ENCODE data around the gene CMSS1. TPM values are rescaled to one million over a fixed set of nuclear protein-coding genes. Genes with fewer than 3 reads are reported as not detected.

The CMSS1 gene
- polyA plus RNA-seq, 1 of the 3 experiments (the other 2 are of a cell fraction) = 9.1 TPM

DNA sequence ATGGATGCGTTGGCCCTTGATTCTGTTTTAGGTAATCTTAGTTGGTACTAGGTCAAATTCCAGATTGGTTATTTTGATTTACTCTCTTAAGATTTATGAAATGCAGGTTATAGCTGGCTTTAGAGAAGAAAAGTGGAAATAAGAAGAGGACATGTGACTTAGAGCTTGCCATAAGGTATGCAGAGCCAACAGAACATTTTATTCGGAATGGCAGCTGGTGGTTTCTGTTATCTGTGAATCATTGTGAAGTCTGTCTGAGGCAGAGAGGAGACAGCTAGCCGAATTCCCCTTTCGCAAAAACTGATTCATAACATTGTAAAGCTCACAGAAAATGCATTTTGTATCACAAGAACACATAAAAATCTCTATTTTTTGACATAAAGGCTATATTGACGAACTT lies 214.6 kb downstream of the CMSS1 start (continued):
- TF ChIP-seq GATA2 (CRISPR knock-in tag; IDR thresholded peaks at IDR 0.05) = no peak
- TF ChIP-seq TEAD4 (IDR thresholded peaks at IDR 0.05; ENCODE audit: borderline replicate concordance, insufficient read depth) = peak; percentile 88
- no peak for TF ChIP-seq CHD2 (IDR thresholded peaks at IDR 0.05; ENCODE audit: low read length, partially characterized antibody)
- TF ChIP-seq NFIC (IDR thresholded peaks at IDR 0.05; ENCODE audit: borderline replicate concordance) = peak; percentile 88
- TF ChIP-seq, protein P1, sequence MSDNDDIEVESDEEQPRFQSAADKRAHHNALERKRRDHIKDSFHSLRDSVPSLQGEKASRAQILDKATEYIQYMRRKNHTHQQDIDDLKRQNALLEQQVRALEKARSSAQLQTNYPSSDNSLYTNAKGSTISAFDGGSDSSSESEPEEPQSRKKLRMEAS (IDR thresholded peaks at IDR 0.05; ENCODE audit: low read depth) = peak; percentile 76; the same call in 1 of the 2 replicates
- peak; percentile 76 for TF ChIP-seq POLR2AphosphoS5 (IDR thresholded peaks at IDR 0.05; ENCODE audit: low read depth, low read length)
- TF ChIP-seq RFX5 (IDR thresholded peaks at IDR 0.05; ENCODE audit: low read length) = no peak
- TF ChIP-seq MEF2A (IDR thresholded peaks at IDR 0.05; ENCODE audit: borderline replicate concordance, low read depth) = peak; percentile 61; the same call in 1 of the 2 replicates
- TF ChIP-seq FOXM1 (IDR thresholded peaks at IDR 0.05; ENCODE audit: low read depth) = peak; percentile 67; the same call in 1 of the 2 replicates
- TF ChIP-seq FOSL2 (IDR thresholded peaks at IDR 0.05; ENCODE audit: borderline replicate concordance, low read depth) = peak; percentile 76
- no peak for TF ChIP-seq GABPA (IDR thresholded peaks at IDR 0.05; ENCODE audit: low read depth)

DNA sequence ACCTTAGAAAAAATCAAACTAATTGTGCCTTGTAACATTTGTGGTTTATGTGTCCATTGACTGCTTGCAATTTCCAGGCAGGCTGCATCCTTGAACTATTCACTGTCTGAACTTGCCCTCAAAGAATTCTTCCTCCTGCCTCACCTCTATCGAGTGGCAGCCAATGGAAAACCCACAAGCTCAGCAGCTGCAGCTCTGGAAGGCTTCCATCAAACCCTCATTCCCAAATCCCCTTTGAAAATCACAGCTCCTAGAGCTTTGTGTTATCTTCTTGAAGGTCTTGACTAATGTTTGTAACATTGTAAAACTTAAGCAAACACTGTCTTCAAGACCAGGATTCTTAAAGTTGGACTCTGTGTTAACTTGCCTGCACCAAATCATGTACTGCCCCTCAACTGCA lies 215.5 kb downstream of the CMSS1 start:
- H3K27me3 ChIP-seq (ENCODE audit: insufficient read depth) = no peaks in the 10 kb centered on the region
- H3F3A ChIP-seq (replicated peaks; ENCODE audit: insufficient read depth) = peaks cover 30% of the 10 kb centered on the region
- no peaks in the 10 kb centered on the region for H3K9me3 ChIP-seq
- DNase-seq = no peak
- CTCF ChIA-PET = interaction anchor here (1.2 kb wide), 1 partner anchor 36 kb away, joined by 3 read pairs; no protein-coding TSS in a partner anchor
- H3K4me2 ChIP-seq = peak overlapping the region; percentile 59; the same call in 1 of the 2 replicates
- H3K36me3 ChIP-seq (replicated peaks in 1 of 2; ENCODE audit: control insufficient read depth in 1 of 2, insufficient read depth in 2 of 2, low read length in 1 of 2) = no peaks in the 10 kb centered on the region
- POLR2A ChIA-PET = no interaction called here
- H2AFZ ChIP-seq (ENCODE audit: low read depth) = no peak overlapping the region
- no peaks in the 10 kb centered on the region for H4K20me1 ChIP-seq (ENCODE audit: insufficient read depth)
- H3K4me3 ChIP-seq (ENCODE audit: low read depth in 2 of 2, low read length in 1 of 2) = no peak overlapping the region
- no peaks in the 10 kb centered on the region for H3K9me2 ChIP-seq
- 20% methylated on average over 1 of the region's 1 CpG for WGBS (ENCODE audit: low lambda C conversion rate)
- peak overlapping the region; percentile 37; the same call in 1 of the 2 replicates for H3K9ac ChIP-seq
- TF ChIP-seq EP300 (IDR thresholded peaks at IDR 0.05; ENCODE audit: borderline replicate concordance in 1 of 2, low read depth in 1 of 2, low read length in 1 of 2) = peak in 1 of 2 experiments; percentile 71; a peak in 2 of 4 replicates
- 0 out of 2 replicates have a peak, but pooled peaks have one; percentile 3 for TF ChIP-seq FOSL2 (IDR thresholded peaks at IDR 0.05; ENCODE audit: borderline replicate concordance, low read depth)
- TF ChIP-seq TAF1 (IDR thresholded peaks at IDR 0.05; ENCODE audit: borderline replicate concordance, low read depth, low read length) = no peak
- no peak for TF ChIP-seq SIN3A (IDR thresholded peaks at IDR 0.05; ENCODE audit: borderline replicate concordance, low read depth, low read length)
- peak; percentile 79 for TF ChIP-seq RXRA (IDR thresholded peaks at IDR 0.05; ENCODE audit: borderline replicate concordance, low read depth)
- peak; percentile 80 for TF ChIP-seq TCF12 (IDR thresholded peaks at IDR 0.05)
- no peak for TF ChIP-seq RFX5 (IDR thresholded peaks at IDR 0.05; ENCODE audit: low read length)
- TF ChIP-seq, protein P1 (IDR thresholded peaks at IDR 0.05; ENCODE audit: low read depth) = peak; percentile 42; the same call in 1 of the 2 replicates
- TF ChIP-seq, protein P2, sequence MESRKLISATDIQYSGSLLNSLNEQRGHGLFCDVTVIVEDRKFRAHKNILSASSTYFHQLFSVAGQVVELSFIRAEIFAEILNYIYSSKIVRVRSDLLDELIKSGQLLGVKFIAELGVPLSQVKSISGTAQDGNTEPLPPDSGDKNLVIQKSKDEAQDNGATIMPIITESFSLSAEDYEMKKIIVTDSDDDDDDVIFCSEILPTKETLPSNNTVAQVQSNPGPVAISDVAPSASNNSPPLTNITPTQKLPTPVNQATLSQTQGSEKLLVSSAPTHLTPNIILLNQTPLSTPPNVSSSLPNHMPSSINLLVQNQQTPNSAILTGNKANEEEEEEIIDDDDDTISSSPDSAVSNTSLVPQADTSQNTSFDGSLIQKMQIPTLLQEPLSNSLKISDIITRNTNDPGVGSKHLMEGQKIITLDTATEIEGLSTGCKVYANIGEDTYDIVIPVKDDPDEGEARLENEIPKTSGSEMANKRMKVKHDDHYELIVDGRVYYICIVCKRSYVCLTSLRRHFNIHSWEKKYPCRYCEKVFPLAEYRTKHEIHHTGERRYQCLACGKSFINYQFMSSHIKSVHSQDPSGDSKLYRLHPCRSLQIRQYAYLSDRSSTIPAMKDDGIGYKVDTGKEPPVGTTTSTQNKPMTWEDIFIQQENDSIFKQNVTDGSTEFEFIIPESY (IDR thresholded peaks at IDR 0.05; ENCODE audit: borderline replicate concordance, low read depth) = no peak
- no peak for TF ChIP-seq EZH2phosphoT487 (IDR thresholded peaks at IDR 0.05; ENCODE audit: borderline replicate concordance, low read depth)
- no peak for TF ChIP-seq FOXM1 (IDR thresholded peaks at IDR 0.05; ENCODE audit: low read depth)
- TF ChIP-seq NFIC (IDR thresholded peaks at IDR 0.05; ENCODE audit: borderline replicate concordance) = no peak
- no peak for TF ChIP-seq CHD2 (IDR thresholded peaks at IDR 0.05; ENCODE audit: low read length, partially characterized antibody)
- TF ChIP-seq, protein P3, sequence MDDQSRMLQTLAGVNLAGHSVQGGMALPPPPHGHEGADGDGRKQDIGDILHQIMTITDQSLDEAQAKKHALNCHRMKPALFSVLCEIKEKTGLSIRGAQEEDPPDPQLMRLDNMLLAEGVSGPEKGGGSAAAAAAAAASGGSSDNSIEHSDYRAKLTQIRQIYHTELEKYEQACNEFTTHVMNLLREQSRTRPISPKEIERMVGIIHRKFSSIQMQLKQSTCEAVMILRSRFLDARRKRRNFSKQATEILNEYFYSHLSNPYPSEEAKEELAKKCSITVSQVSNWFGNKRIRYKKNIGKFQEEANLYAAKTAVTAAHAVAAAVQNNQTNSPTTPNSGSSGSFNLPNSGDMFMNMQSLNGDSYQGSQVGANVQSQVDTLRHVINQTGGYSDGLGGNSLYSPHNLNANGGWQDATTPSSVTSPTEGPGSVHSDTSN (IDR thresholded peaks at IDR 0.05) = peak; percentile 65
- TF ChIP-seq POLR2AphosphoS5 (IDR thresholded peaks at IDR 0.05; ENCODE audit: low read depth, low read length) = no peak
- TF ChIP-seq, protein P4, sequence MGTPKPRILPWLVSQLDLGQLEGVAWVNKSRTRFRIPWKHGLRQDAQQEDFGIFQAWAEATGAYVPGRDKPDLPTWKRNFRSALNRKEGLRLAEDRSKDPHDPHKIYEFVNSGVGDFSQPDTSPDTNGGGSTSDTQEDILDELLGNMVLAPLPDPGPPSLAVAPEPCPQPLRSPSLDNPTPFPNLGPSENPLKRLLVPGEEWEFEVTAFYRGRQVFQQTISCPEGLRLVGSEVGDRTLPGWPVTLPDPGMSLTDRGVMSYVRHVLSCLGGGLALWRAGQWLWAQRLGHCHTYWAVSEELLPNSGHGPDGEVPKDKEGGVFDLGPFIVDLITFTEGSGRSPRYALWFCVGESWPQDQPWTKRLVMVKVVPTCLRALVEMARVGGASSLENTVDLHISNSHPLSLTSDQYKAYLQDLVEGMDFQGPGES (IDR thresholded peaks at IDR 0.05; ENCODE audit: low read depth, low read length) = no peak
- no peak for TF ChIP-seq TEAD4 (IDR thresholded peaks at IDR 0.05; ENCODE audit: borderline replicate concordance, insufficient read depth)
- TF ChIP-seq, protein P5, sequence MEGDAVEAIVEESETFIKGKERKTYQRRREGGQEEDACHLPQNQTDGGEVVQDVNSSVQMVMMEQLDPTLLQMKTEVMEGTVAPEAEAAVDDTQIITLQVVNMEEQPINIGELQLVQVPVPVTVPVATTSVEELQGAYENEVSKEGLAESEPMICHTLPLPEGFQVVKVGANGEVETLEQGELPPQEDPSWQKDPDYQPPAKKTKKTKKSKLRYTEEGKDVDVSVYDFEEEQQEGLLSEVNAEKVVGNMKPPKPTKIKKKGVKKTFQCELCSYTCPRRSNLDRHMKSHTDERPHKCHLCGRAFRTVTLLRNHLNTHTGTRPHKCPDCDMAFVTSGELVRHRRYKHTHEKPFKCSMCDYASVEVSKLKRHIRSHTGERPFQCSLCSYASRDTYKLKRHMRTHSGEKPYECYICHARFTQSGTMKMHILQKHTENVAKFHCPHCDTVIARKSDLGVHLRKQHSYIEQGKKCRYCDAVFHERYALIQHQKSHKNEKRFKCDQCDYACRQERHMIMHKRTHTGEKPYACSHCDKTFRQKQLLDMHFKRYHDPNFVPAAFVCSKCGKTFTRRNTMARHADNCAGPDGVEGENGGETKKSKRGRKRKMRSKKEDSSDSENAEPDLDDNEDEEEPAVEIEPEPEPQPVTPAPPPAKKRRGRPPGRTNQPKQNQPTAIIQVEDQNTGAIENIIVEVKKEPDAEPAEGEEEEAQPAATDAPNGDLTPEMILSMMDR (IDR thresholded peaks at IDR 0.05) = no peak
- no peak for TF ChIP-seq MXI1 (IDR thresholded peaks at IDR 0.05; ENCODE audit: low read depth, low read length)
- H3K4me1 ChIP-seq (ENCODE audit: control insufficient read depth in 1 of 2, insufficient read depth in 2 of 2, low read depth in 1 of 2, low read length in 1 of 2) = peaks cover 8 to 25% of the 10 kb centered on the region in 2 experiments; a peak in 3 of 4 replicates
- peak overlapping the region; percentile 59 to 90 for H3K27ac ChIP-seq (ENCODE audit: low read depth in 2 of 2, low read length in 1 of 2)
- H3K79me2 ChIP-seq (ENCODE audit: insufficient read depth) = no peaks in the 10 kb centered on the region

All from SK-N-SH (cell line).